H1 (cell line): ENCODE measurements around the gene JAG2. TPM values are rescaled to one million over a fixed set of nuclear protein-coding genes. Genes with fewer than 3 reads are reported as not detected.

ENCODE experiments used
- CTCF ChIA-PET: fragments of 300-600 bp; sonication (Branson Sonifier 250); formaldehyde crosslinking; loops from one replicate; lab custom pipeline; 2021; ENCODE audit not compliant: partially characterized antibody; lab: Charles Lee
- POLR2A ChIA-PET: fragments of 300-600 bp; sonication (Branson Sonifier 250); formaldehyde crosslinking; loops from one replicate; lab custom pipeline; 2021; ENCODE audit warnings: inconsistent platforms; ENCODE audit not compliant: partially characterized antibody; lab: Charles Lee
- DNase-seq, 2 experiments: peaks; one replicate each; pipeline versions ENCODE4 v3.0.0 to v3.0.0-alpha.2; 2010 to 2022; ENCODE audit warnings: low spot score in 2 of 2, low read depth in 1 of 2, mixed read lengths in 1 of 2
- FAIRE-seq: peaks from 2 replicates; lab custom pipeline; 2011; peaks lifted over from hg19 to GRCh38; lab: Jason Lieb, UNC
- H2AFZ ChIP-seq: 2 replicates; pipeline ENCODE4 v1.8.1; 2012; ENCODE audit warnings: low read length, inconsistent platforms
- H2AK5ac ChIP-seq: 2 replicates; pipeline ENCODE4 v1.6.1; 2013; ENCODE audit warnings: low read depth, low read length
- H2BK120ac ChIP-seq: replicated peaks from 2 replicates; pipeline ENCODE3; 2013; ENCODE audit warnings: low read depth, low read length, inconsistent platforms
- H2BK12ac ChIP-seq: 2 replicates; pipeline ENCODE4 v1.6.1; 2013; ENCODE audit warnings: low read depth, low read length
- H2BK15ac ChIP-seq: 2 replicates; pipeline ENCODE4 v1.6.1; 2013; ENCODE audit warnings: low read length
- H2BK20ac ChIP-seq: 2 replicates; pipeline ENCODE4 v1.6.1; 2013; ENCODE audit warnings: low read length
- H2BK5ac ChIP-seq: 2 replicates; pipeline ENCODE4 v1.6.1; 2013; ENCODE audit warnings: low read depth, low read length
- H3K14ac ChIP-seq: 2 replicates; pipeline ENCODE4 v1.6.1; 2013; ENCODE audit warnings: inconsistent platforms; ENCODE audit not compliant: insufficient read length
- H3K18ac ChIP-seq: 2 replicates; pipeline ENCODE4 v1.6.1; 2013; ENCODE audit warnings: low read length; ENCODE audit errors: extremely low read depth
- H3K23ac ChIP-seq: 2 replicates; pipeline ENCODE4 v1.6.1; 2013; ENCODE audit warnings: inconsistent platforms; ENCODE audit not compliant: insufficient read length
- H3K23me2 ChIP-seq: 2 replicates; pipeline ENCODE4 v1.6.1; 2013; ENCODE audit warnings: low read depth, low read length
- H3K27ac ChIP-seq: 2 replicates; pipeline ENCODE4 v1.6.1; 2011; ENCODE audit warnings: low read depth, low read length, inconsistent platforms
- H3K27me3 ChIP-seq, 4 experiments: replicated peaks in 1 of 4; 1 replicate in 1 of 4; 2 replicates in 3 of 4; pipeline versions ENCODE4 v1.6.1 to v1.8.1; 2011 to 2013; ENCODE audit warnings: low read length in 3 of 4, mild to moderate bottlenecking in 3 of 4, inconsistent platforms in 2 of 4, mixed read lengths in 2 of 4, moderate library complexity in 1 of 4; ENCODE audit not compliant: control insufficient read depth in 3 of 4, insufficient read depth in 3 of 4; ENCODE audit errors: extremely low read depth in 1 of 4
- H3K36me3 ChIP-seq, 4 experiments: 2 replicates each; pipeline versions ENCODE4 v1.6.1 to v1.8.1; 2011 to 2013; ENCODE audit warnings: mild to moderate bottlenecking in 4 of 4, low read length in 3 of 4, moderate library complexity in 2 of 4, control low read depth in 1 of 4, inconsistent platforms in 1 of 4; ENCODE audit not compliant: insufficient read depth in 4 of 4, control insufficient read depth in 2 of 4
- H3K4ac ChIP-seq: replicated peaks from 2 replicates; pipeline ENCODE3; 2013; ENCODE audit warnings: low read length, low read depth, mixed read lengths, inconsistent platforms; ENCODE audit not compliant: insufficient read length
- H3K4me1 ChIP-seq, 4 experiments: replicated peaks in 1 of 4; 1 replicate in 1 of 4; 2 replicates in 3 of 4; pipeline versions ENCODE4 v1.6.1 to v1.8.1; 2011 to 2013; ENCODE audit warnings: low read length in 3 of 4, inconsistent platforms in 2 of 4, mixed read lengths in 1 of 4; ENCODE audit not compliant: insufficient read depth in 4 of 4, control insufficient read depth in 3 of 4
- H3K4me2 ChIP-seq, 2 experiments: 2 replicates each; pipeline versions ENCODE4 v1.6.1 to v1.8.1; 2011 to 2013; ENCODE audit warnings: low read depth in 2 of 2, low read length in 2 of 2, control low read depth in 1 of 2, inconsistent platforms in 1 of 2, mild to moderate bottlenecking in 1 of 2; ENCODE audit not compliant: insufficient read depth in 1 of 2
- H3K4me3 ChIP-seq, 4 experiments: fragments of 200-600, 300-600 bp in 1 of 4; sonication (generic), shearing (Covaris generic), sonication (Bioruptor Twin) in 1 of 4; 2 replicates each; pipeline versions ENCODE4 v1.5.1 to v1.8.1; 2011 to 2016; ENCODE audit warnings: low read length in 4 of 4, low read depth in 3 of 4, control low read depth in 2 of 4, inconsistent platforms in 2 of 4, mild to moderate bottlenecking in 2 of 4, mixed read lengths in 1 of 4, moderate library complexity in 1 of 4; ENCODE audit not compliant: insufficient read depth in 2 of 4; ENCODE audit errors: extremely low read depth in 1 of 4
- H3K56ac ChIP-seq: replicated peaks from 2 replicates; pipeline ENCODE3; 2013; ENCODE audit warnings: low read depth, mild to moderate bottlenecking, mixed read lengths, low read length, inconsistent platforms; ENCODE audit not compliant: insufficient read length
- H3K79me1 ChIP-seq: 2 replicates; pipeline ENCODE4 v1.6.1; 2013; ENCODE audit warnings: low read depth, low read length, control low read depth
- H3K79me2 ChIP-seq, 2 experiments: 2 replicates each; pipeline versions ENCODE4 v1.6.1 to v1.8.1; 2012 to 2013; ENCODE audit warnings: low read length in 2 of 2, mild to moderate bottlenecking in 2 of 2, inconsistent platforms in 1 of 2; ENCODE audit not compliant: insufficient read depth in 2 of 2, control insufficient read depth in 1 of 2
- H3K9ac ChIP-seq, 4 experiments: replicated peaks in 1 of 4; 1 replicate in 1 of 4; 2 replicates in 3 of 4; pipeline versions ENCODE4 v1.6.1 to v1.8.1; 2011 to 2013; ENCODE audit warnings: low read depth in 3 of 4, low read length in 3 of 4, control low read depth in 2 of 4, mild to moderate bottlenecking in 2 of 4, moderate library complexity in 2 of 4, inconsistent platforms in 1 of 4; ENCODE audit errors: extremely low read depth in 1 of 4
- H3K9me3 ChIP-seq, 2 experiments: 2 replicates each; pipeline versions ENCODE4 v1.6.1 to v1.8.1; 2012 to 2013; ENCODE audit warnings: mild to moderate bottlenecking in 2 of 2, moderate library complexity in 2 of 2, control low read depth in 1 of 2, inconsistent platforms in 1 of 2, low read depth in 1 of 2, low read length in 1 of 2, mixed read lengths in 1 of 2; ENCODE audit not compliant: insufficient read depth in 2 of 2
- H4K20me1 ChIP-seq, 2 experiments: replicated peaks in 1 of 2; 2 replicates each; pipeline versions ENCODE3 to v1.8.1; 2011 to 2013; ENCODE audit warnings: inconsistent platforms in 2 of 2, low read length in 2 of 2, mild to moderate bottlenecking in 1 of 2; ENCODE audit not compliant: insufficient read depth in 2 of 2, control insufficient read depth in 1 of 2
- H4K5ac ChIP-seq: 2 replicates; pipeline ENCODE4 v1.6.1; 2013; ENCODE audit warnings: low read length, low read depth, mixed read lengths, inconsistent platforms; ENCODE audit not compliant: insufficient read length
- H4K8ac ChIP-seq: 2 replicates; pipeline ENCODE4 v1.8.0; 2013; ENCODE audit warnings: mild to moderate bottlenecking, moderate library complexity, low read length, inconsistent platforms; ENCODE audit not compliant: insufficient read depth; ENCODE audit errors: extremely low read depth
- H4K91ac ChIP-seq: replicated peaks from 2 replicates; pipeline ENCODE3; 2013; ENCODE audit warnings: low read length, mixed read lengths, inconsistent platforms; ENCODE audit not compliant: insufficient read length
- BACH1 ChIP-seq: IDR thresholded peaks from 2 replicates; pipeline ENCODE4 v1.6.1; 2012; ENCODE audit warnings: low read length, improper control_type of control experiment
- FOSL1 ChIP-seq: IDR thresholded peaks from 2 replicates; pipeline ENCODE4 v1.6.1; 2011; ENCODE audit warnings: mild to moderate bottlenecking, low read depth, low read length, moderate library complexity; ENCODE audit not compliant: insufficient read depth
- RAD21 ChIP-seq, 2 experiments: IDR thresholded peaks in 1 of 2; conservative IDR thresholded peaks in 1 of 2; 2 replicates each; pipeline ENCODE4 v1.6.1; 2011; ENCODE audit warnings: low read depth in 2 of 2, low read length in 2 of 2, improper control_type of control experiment in 1 of 2, inconsistent platforms in 1 of 2, mild to moderate bottlenecking in 1 of 2, moderate library complexity in 1 of 2
- WGBS, 2 experiments: shearing (Covaris generic) in 1 of 2; methylation state at CpG; one replicate each; pipeline versions ENCODE4 v1.1.6 to v1.1.7; 2013 to 2015; ENCODE audit warnings: low lambda C conversion rate in 2 of 2, mixed read lengths in 2 of 2, inconsistent platforms in 1 of 2, low coverage in 1 of 2, missing lambda C conversion rate in 1 of 2; ENCODE audit not compliant: insufficient replicate concordance in 2 of 2, insufficient coverage in 1 of 2, insufficient read length in 1 of 2; ENCODE audit errors: extremely low coverage in 1 of 2, missing lambda C conversion rate in 1 of 2; 5-methylcytosine and 5-hydroxymethylcytosine counted together
- polyA plus RNA-seq, 7 experiments: library from polyadenylated mRNA; depleted of rRNA in 3 of 7; stranded (reverse) in 5 of 7; unstranded in 2 of 7; fragments of >200 nt in 5 of 7; fragments of 200-250 nt in 2 of 7; gene quantifications; 1 replicate in 5 of 7; 2 replicates in 1 of 7; 4 replicates in 1 of 7; pipeline versions ENCODE4 v1.2.1 to v1.2.3, GENCODE V29; 2011 to 2013; ENCODE audit warnings: missing spikeins in 2 of 7, mixed read lengths in 2 of 7
- total RNA-seq: library from RNA; stranded (reverse); fragmentation: NEBNext Ultra II Directional; extraction: Animal tissue kit (Norgen Biotek cat#: 25700); gene quantifications from 2 replicates; pipeline ENCODE4 v1.2.1, GENCODE V29; 2021

The JAG2 gene
- total and polyA plus RNA-seq, 2 of the 8 experiments (the other 6 are each of a cell fraction or from before 2014, with no cell fraction given) = 2.8 to 6.2 TPM

DNA sequence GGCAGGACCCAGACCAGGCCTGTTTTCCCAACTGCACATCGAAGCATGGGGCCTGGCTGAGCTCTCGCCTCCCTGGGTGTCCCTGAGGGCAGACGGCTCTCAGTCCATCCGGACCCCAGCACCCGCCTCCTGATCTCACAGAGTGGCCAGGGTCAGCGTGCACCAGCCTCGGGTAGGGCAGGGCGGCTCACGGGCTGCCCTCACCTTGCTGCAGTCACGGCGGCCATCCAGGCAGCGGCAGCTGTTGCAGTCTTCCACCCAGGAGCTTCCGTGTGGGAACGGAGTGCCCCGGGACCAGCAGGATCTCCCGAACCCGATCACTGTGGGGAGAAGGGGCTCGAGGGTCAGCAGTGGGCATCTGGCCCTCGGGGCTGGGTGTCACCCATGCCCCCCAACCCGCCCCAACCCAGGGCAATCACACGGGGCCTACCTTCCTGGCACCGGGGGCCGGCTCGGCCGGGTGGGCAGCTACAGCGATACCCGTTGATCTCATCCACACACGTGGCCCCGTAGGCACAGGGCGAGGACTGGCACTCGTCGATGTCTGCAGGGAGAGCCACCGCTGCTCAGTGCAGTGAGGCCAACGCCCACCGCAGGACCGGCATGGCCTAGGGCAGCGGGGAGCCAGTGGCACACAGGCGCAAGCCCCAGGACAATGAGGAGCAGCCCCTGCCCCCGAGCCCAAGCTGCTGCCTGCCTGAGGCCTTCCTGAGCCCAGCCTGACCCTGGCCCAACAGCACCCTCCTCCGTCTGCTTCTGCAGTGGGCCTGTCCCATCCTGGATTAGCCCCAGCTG is 22.2 kb downstream of the JAG2 start:
- WGBS, 2 experiments = 88% methylated on average over 32 of the region's 40 CpGs; no CpG with 5 or more reads in 1 of the 2 experiments
- H2BK12ac ChIP-seq = no peak overlapping the region
- no peaks in the 10 kb centered on the region for H3K79me2 ChIP-seq
- peaks cover 0 to 4% of the 10 kb centered on the region in 2 experiments for H4K20me1 ChIP-seq
- no peaks in the 10 kb centered on the region for H3K23me2 ChIP-seq
- H3K4me1 ChIP-seq = peaks cover 0 to 2% (median 0%) of the 10 kb centered on the region in 4 experiments; a peak in 1 of 7 replicates
- no peaks in the 10 kb centered on the region for H3K27me3 ChIP-seq
- no peak overlapping the region for H2AFZ ChIP-seq
- no peak overlapping the region for H3K27ac ChIP-seq
- no peak overlapping the region for H3K9ac ChIP-seq
- POLR2A ChIA-PET = no interaction called here
- H2AK5ac ChIP-seq = no peak overlapping the region
- H3K4me2 ChIP-seq = no peak overlapping the region
- H3K14ac ChIP-seq = no peak overlapping the region
- no peak overlapping the region for H2BK5ac ChIP-seq
- H3K79me1 ChIP-seq = no peaks in the 10 kb centered on the region
- FAIRE-seq (no peak), DNase-seq (no peak)
- no peak overlapping the region for H3K4ac ChIP-seq
- H3K23ac ChIP-seq = no peak overlapping the region
- H3K18ac ChIP-seq = no peak overlapping the region
- peaks cover 0 to 4% (median 0%) of the 10 kb centered on the region in 4 experiments; a peak in 1 of 8 replicates for H3K36me3 ChIP-seq
- H4K91ac ChIP-seq = no peak overlapping the region
- H3K9me3 ChIP-seq = peaks cover 0 to 7% of the 10 kb centered on the region in 2 experiments; a peak in 1 of 4 replicates
- no peak overlapping the region for H2BK15ac ChIP-seq
- CTCF ChIA-PET = interaction anchor here (0.6 to 2.0 kb wide), 13 partner anchors 8 to 184 kb away, joined by 3 to 8 read pairs (median 4); partner anchors contain the start of gene JAG2
- H4K8ac ChIP-seq = no peak overlapping the region; the same call in 1 of the 2 replicates
- H2BK20ac ChIP-seq = no peak overlapping the region
- TF ChIP-seq BACH1 (no peak), RAD21 (IDR thresholded peaks at IDR 0.05 in 1 of 2, conservative IDR thresholded peaks at IDR 0.05 in 1 of 2; ENCODE audit: low read depth in 2 of 2, low read length in 2 of 2) (peak in 1 of 2 experiments; percentile 21; a peak in 1 of 4 replicates), FOSL1 (no peak)
- no peak overlapping the region for H3K56ac ChIP-seq
- H2BK120ac ChIP-seq = no peak overlapping the region
- no peak overlapping the region for H3K4me3 ChIP-seq
- H4K5ac ChIP-seq = no peak overlapping the region
